LNCAP (cell line): ENCODE results near the gene SPACDR.

ENCODE experiments used
- TF ChIP-seq, protein P1 (sequence below): fragments of 450-650 bp; IDR thresholded peaks from 2 replicates; pipeline ENCODE4 v1.5.1; 2017; ENCODE audit warnings: mild to moderate bottlenecking

Gene SPACDR

DNA sequence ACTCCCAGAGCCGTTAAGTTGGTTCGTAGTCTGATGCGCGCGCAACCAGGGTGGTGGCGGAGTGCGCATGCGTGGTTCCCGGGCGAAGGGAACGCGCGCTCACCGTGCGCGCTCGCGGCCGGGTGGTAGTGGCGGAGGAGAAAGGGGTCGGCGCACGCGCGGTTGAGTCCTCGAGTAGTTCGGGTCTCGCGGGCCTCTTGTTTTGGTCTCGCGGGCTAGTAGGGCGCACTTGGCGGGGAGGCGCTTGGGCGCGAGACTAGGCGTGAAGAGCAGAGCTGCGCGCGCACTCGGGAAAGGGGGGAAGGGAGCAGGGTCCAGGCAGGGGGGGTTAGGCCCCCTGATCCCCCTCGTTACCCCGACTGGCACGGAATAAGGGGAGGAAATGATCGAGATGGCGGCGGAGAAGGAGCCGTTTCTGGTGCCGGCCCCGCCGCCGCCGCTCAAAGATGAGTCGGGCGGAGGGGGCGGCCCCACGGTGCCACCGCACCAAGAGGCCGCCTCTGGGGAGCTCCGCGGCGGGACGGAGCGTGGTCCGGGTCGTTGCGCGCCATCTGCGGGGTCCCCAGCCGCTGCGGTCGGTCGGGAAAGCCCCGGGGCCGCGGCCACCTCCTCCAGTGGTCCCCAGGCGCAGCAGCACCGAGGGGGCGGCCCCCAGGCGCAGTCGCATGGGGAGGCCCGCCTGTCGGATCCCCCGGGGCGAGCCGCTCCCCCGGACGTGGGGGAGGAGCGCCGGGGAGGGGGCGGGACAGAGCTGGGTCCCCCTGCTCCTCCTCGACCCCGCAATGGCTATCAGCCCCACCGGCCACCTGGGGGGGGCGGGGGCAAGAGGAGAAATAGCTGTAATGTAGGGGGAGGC is 34.2 kb downstream of the SPACDR start, which contains the start of gene MEPCE:
TSS of gene MEPCE (plus strand) at position 195 of the 856 bp plus-strand sequence. CDS start at position 383, 188 bp downstream.
- TF ChIP-seq, protein P1, sequence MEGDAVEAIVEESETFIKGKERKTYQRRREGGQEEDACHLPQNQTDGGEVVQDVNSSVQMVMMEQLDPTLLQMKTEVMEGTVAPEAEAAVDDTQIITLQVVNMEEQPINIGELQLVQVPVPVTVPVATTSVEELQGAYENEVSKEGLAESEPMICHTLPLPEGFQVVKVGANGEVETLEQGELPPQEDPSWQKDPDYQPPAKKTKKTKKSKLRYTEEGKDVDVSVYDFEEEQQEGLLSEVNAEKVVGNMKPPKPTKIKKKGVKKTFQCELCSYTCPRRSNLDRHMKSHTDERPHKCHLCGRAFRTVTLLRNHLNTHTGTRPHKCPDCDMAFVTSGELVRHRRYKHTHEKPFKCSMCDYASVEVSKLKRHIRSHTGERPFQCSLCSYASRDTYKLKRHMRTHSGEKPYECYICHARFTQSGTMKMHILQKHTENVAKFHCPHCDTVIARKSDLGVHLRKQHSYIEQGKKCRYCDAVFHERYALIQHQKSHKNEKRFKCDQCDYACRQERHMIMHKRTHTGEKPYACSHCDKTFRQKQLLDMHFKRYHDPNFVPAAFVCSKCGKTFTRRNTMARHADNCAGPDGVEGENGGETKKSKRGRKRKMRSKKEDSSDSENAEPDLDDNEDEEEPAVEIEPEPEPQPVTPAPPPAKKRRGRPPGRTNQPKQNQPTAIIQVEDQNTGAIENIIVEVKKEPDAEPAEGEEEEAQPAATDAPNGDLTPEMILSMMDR = no peak

DNA sequence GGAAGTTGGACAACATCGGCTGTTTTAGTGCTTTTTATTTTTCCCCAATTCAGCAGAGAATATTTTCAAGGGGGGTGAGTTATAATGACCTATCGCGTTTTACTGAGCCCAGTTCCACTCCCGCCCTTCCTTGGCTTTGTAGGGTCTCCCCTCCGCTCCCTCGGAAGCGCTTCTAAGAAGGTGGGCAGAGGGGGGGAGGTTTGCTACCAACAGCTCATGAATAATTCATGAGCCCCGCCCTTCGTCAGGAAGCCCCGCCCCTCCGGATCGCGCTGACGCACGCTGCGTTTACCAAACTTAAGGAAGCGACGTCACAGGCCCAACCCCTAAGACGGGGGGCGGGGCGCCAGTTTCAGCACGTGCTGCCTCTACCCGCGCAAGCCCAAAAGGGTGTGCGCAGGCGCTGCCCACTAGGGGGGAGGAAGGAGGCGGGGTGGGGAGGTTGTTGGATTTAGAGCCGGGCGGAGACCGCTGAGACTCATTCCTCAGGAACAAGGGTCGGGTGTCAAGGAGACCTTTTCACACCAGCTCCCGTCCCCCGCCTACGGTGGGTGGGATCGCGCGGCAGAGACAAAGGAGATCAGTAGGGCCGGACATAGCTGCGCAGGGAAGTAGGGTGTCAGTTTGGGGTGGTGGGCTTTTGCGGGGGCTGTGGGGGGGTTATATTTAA is 35.0 kb downstream of the SPACDR start:
- TF ChIP-seq, protein P1 = no peak

DNA sequence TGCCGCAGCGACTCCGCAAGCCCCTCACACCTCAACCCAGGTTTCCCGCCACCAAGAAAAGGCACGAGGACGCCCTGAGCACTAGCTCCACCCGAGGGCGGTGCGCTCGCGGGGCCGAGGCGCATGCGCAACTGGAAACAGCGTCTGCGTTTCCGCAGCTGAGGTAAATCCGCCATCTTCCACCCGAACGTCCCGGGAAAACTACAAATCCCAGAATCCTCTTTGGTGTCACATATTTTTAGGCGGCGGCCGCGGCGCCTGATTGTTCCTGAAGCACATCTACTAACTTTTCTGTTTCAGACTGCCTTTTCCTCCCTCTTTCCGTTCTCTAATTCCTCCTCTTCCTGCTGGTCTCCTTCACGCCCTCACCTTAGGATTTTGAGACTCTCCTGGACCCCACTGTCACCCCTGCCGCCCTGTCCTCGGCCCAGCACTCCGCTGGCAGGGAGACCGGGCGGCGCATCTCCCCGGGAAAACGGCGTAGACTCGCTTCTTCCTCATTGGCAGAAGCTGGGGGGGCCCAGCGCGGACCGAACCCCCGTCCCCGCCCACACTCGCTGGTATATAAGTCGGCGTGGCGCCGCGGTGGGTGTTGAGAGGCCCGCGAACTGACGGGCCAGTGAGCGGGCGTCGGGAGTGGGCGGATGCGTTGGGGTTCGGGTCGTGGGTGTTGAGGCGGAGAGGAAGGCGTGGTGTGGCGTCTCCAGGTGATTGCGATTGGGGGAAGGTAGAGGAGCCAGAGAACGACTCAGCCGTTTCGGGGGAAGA is 35.7 kb downstream of the SPACDR start, which contains the start of gene ZCWPW1:
TSS of gene ZCWPW1 (minus strand) at position 505 of the 768 bp plus-strand sequence. CDS start 8,054 bp downstream, outside the sequence.
- TF ChIP-seq, protein P1 = no peak

DNA sequence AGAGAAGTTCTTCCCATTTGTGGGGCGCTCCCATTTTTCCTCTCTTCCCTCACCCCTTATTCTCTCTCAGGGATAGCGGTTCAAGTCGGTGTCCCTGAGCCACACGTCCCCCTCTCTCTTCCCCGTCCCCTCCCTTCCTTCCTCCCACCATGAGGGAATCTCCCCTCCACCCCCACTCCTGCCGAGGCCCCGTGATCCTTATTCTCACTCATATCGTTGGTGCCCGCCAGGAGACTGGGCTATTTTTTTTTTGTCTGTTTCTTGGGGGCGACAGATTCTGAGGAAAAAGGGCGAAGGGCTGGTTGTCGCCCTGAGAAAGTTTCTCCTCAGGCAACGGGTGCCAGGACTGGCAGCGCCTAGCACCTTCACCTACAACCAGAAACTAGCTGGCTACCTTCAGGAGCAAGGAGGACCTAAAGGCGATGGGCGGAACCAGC is 36.3 kb downstream of the SPACDR start:
- TF ChIP-seq, protein P1 = no peak

DNA sequence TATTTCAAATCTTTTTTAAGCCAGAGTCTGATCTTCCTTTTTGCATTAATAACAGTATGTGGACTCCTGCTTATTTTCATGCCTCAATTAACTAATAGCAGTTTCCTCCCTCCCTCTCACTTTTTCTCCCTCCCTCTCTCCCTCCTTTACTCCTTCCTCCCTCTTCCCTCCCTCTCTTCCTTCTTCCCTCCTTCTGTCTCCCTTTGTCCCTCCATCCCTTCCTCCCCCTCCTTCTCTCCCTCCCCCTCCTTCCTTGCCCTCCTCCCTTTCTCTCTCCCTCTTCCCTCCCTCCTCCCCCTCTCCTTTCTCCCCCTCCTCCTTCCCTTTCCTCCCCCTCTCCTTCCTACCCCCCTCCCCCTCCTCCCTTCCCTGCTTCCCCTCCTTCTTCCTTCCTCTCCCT is 37.5 kb downstream of the SPACDR start:
- TF ChIP-seq, protein P1 = no peak

DNA sequence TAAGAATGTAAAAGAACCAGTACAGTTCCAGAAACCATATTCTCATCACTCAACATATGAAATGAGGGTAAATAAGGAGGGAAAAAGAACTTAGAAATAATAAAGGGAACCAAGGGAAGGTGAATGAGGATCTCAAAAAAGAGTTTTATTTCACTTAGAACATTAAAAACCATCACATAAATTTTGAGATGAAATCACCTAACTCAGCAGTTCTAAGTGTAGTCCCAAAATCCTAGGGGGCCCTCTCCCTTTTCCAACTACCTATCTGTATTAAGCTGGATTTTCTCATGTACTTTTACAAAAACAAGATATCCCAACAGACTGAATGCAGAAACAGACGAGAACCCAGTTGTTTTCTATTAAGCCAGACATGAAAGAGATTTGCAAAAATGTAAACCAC is 38.7 kb downstream of the SPACDR start:
- TF ChIP-seq, protein P1 = no peak

DNA sequence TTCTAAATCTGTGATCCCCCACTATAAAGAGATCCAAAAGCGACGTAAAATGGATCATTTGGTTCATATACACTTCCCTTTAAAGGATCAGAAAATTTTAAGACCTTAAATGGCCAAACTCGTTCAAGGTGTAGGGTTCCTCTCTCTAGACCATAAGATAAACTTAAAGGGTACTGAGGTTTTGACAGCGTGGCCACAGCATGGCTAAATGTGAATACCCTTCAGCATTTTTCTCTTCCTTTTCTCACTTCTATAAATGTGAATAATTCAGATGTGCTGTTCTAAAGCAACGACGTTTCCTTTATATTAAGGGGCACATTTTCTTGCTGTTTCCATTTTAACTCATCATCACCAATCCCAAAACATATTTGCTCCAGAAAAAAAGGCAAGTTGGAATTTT is 40.7 kb downstream of the SPACDR start:
- TF ChIP-seq, protein P1 = no peak
